Neuronal stem cell (in vitro differentiated cells): ENCODE measurements around the gene PPARGC1A.

ENCODE experiments used
- DNase-seq: peaks from one replicate; pipeline ENCODE4 v3.0.0-alpha.2; 2013; ENCODE audit warnings: low spot score
- H2AFZ ChIP-seq: one replicate; pipeline ENCODE4 v1.6.1; 2013; ENCODE audit warnings: mild to moderate bottlenecking, low read length, inconsistent platforms
- H2AK5ac ChIP-seq: 2 replicates; pipeline ENCODE4 v1.6.1; 2013; ENCODE audit warnings: low read depth, mild to moderate bottlenecking, inconsistent platforms, low read length, moderate library complexity, mixed read lengths
- H2BK120ac ChIP-seq: 2 replicates; pipeline ENCODE4 v1.6.1; 2013; ENCODE audit warnings: low read depth, mild to moderate bottlenecking, inconsistent platforms, low read length, moderate library complexity, mixed read lengths
- H2BK12ac ChIP-seq: one replicate; pipeline ENCODE4 v1.6.1; 2013; ENCODE audit warnings: low read length, inconsistent platforms
- H2BK15ac ChIP-seq: 2 replicates; pipeline ENCODE4 v1.6.1; 2013; ENCODE audit warnings: mild to moderate bottlenecking, low read length, inconsistent platforms, mixed read lengths
- H2BK5ac ChIP-seq: one replicate; pipeline ENCODE4 v1.6.1; 2013; ENCODE audit warnings: inconsistent platforms, mild to moderate bottlenecking, low read length, moderate library complexity
- H3K14ac ChIP-seq: one replicate; pipeline ENCODE4 v1.6.1; 2013; ENCODE audit warnings: low read length, inconsistent platforms
- H3K18ac ChIP-seq: 2 replicates; pipeline ENCODE4 v1.6.1; 2013; ENCODE audit warnings: low read length, inconsistent platforms
- H3K23ac ChIP-seq: 2 replicates; pipeline ENCODE4 v1.6.1; 2013; ENCODE audit warnings: low read depth, mild to moderate bottlenecking, mixed read lengths, low read length, inconsistent platforms; ENCODE audit not compliant: poor library complexity
- H3K27ac ChIP-seq: replicated peaks from 3 replicates; pipeline ENCODE4 v1.5.1; 2013; ENCODE audit warnings: low read length, inconsistent platforms
- H3K27me3 ChIP-seq, 3 experiments: 2 replicates each; pipeline ENCODE4 v1.6.1; 2013; ENCODE audit warnings: low read length in 3 of 3, mild to moderate bottlenecking in 2 of 3, inconsistent platforms in 1 of 3, low read depth in 1 of 3, mixed read lengths in 1 of 3, moderate library complexity in 1 of 3; ENCODE audit not compliant: control insufficient read depth in 3 of 3, insufficient read depth in 3 of 3
- H3K36me3 ChIP-seq, 2 donors: replicated peaks in 1 of 2; 2 replicates each; pipeline ENCODE4 v1.6.1; 2013; ENCODE audit warnings: low read length in 2 of 2; ENCODE audit not compliant: control insufficient read depth in 2 of 2, insufficient read depth in 2 of 2
- H3K4ac ChIP-seq: 2 replicates; pipeline ENCODE4 v1.6.1; 2013; ENCODE audit warnings: inconsistent platforms, mild to moderate bottlenecking, low read length, moderate library complexity
- H3K4me1 ChIP-seq, 2 donors: 1 replicate in 1 of 2; 2 replicates in 1 of 2; pipeline ENCODE4 v1.6.1; 2013; ENCODE audit warnings: low read length in 2 of 2, low read depth in 1 of 2; ENCODE audit not compliant: control insufficient read depth in 2 of 2, insufficient read depth in 1 of 2
- H3K4me2 ChIP-seq: one replicate; pipeline ENCODE4 v1.6.1; 2013; ENCODE audit warnings: mild to moderate bottlenecking, low read length, inconsistent platforms; ENCODE audit not compliant: insufficient read depth, poor library complexity, severe bottlenecking
- H3K4me3 ChIP-seq, 2 donors: 2 replicates each; pipeline ENCODE4 v1.5.1; 2013; ENCODE audit warnings: low read length in 2 of 2, mild to moderate bottlenecking in 2 of 2, inconsistent platforms in 1 of 2, moderate library complexity in 1 of 2
- H3K79me1 ChIP-seq: one replicate; pipeline ENCODE4 v1.6.1; 2013; ENCODE audit warnings: low read depth, mild to moderate bottlenecking, inconsistent platforms, low read length, moderate library complexity
- H3K9ac ChIP-seq: one replicate; pipeline ENCODE4 v1.6.1; 2013; ENCODE audit warnings: mild to moderate bottlenecking, low read depth, low read length, inconsistent platforms; ENCODE audit not compliant: poor library complexity
- H3K9me3 ChIP-seq, 2 donors: replicated peaks in 1 of 2; 2 replicates each; pipeline versions ENCODE3 to v1.6.1; 2013; ENCODE audit warnings: low read length in 2 of 2, mild to moderate bottlenecking in 2 of 2, inconsistent platforms in 1 of 2, low read depth in 1 of 2, mixed read lengths in 1 of 2, moderate library complexity in 1 of 2; ENCODE audit not compliant: control insufficient read depth in 2 of 2, insufficient read depth in 1 of 2
- H4K8ac ChIP-seq: one replicate; pipeline ENCODE4 v1.6.1; 2013; ENCODE audit warnings: low read depth, mild to moderate bottlenecking, inconsistent platforms, low read length, moderate library complexity
- H4K91ac ChIP-seq: one replicate; pipeline ENCODE4 v1.6.1; 2013; ENCODE audit warnings: low read length, low read depth, mild to moderate bottlenecking, inconsistent platforms; ENCODE audit not compliant: poor library complexity
- WGBS, 2 donors: extraction: QIAGEN DNeasy Blood & Tissue Kit; methylation state at CpG; one replicate each; pipeline ENCODE4 v1.1.7; 2013; ENCODE audit warnings: missing lambda C conversion rate in 2 of 2, mixed read lengths in 1 of 2; ENCODE audit not compliant: insufficient read length in 2 of 2, insufficient replicate concordance in 1 of 2; ENCODE audit errors: extremely low coverage in 2 of 2; 5-methylcytosine and 5-hydroxymethylcytosine counted together

Gene PPARGC1A

GRCh38 chr4:23903859-23904438 lies 14.1 kb upstream of the PPARGC1A start:
- H3K14ac ChIP-seq: no peak overlapping the region
- no peaks in the 10 kb centered on the region for H3K27me3 ChIP-seq
- no peak overlapping the region for H3K9ac ChIP-seq
- no peak overlapping the region for H2AK5ac ChIP-seq
- H3K4me1 ChIP-seq: peaks cover 0 to 2% of the 10 kb centered on the region in 2 donors
- H2BK12ac ChIP-seq: no peak overlapping the region
- H3K79me1 ChIP-seq: no peaks in the 10 kb centered on the region
- H2BK5ac ChIP-seq: no peak overlapping the region
- no peak overlapping the region for H3K4me2 ChIP-seq
- no peak overlapping the region for H2BK15ac ChIP-seq
- H3K9me3 ChIP-seq: no peaks in the 10 kb centered on the region
- H3K36me3 ChIP-seq: no peaks in the 10 kb centered on the region
- no peak overlapping the region for H3K4me3 ChIP-seq
- H3K27ac ChIP-seq: no peak overlapping the region
- H3K18ac ChIP-seq: no peak overlapping the region
- DNase-seq: no peak
- H4K8ac ChIP-seq: no peak overlapping the region
- H4K91ac ChIP-seq: no peak overlapping the region
- H3K4ac ChIP-seq: no peak overlapping the region
- no peak overlapping the region for H2BK120ac ChIP-seq
- no peak overlapping the region for H3K23ac ChIP-seq
- WGBS, 2 donors: no CpG with 5 or more reads among the region's 7 CpGs
- H2AFZ ChIP-seq: peak overlapping the region; percentile 50

- Histone ChIP-seq H3K9me3 (no peaks in the 10 kb centered on the region), H3K27me3 (no peaks in the 10 kb centered on the region), H2BK120ac (no peak overlapping the region), H3K14ac (no peak overlapping the region), H3K18ac (no peak overlapping the region), H3K36me3 (no peaks in the 10 kb centered on the region), H4K8ac (no peak overlapping the region), H4K91ac (no peak overlapping the region), H2BK12ac (no peak overlapping the region), H3K4ac (no peak overlapping the region), H2BK5ac (no peak overlapping the region), H3K23ac (no peak overlapping the region), H3K27ac (no peak overlapping the region), H3K4me1 (peaks cover 0 to 2% of the 10 kb centered on the region in 2 donors), H3K4me3 (no peak overlapping the region), H3K79me1 (no peaks in the 10 kb centered on the region), H2AK5ac (no peak overlapping the region), H2BK15ac (no peak overlapping the region), H3K4me2 (no peak overlapping the region), H2AFZ (no peak overlapping the region), H3K9ac (no peak overlapping the region)
- no CpG with 5 or more reads among the region's 4 CpGs for WGBS, 2 donors
- no peak for DNase-seq
Observed at GRCh38 chr4:23902222-23902804, 12.5 kb upstream of the PPARGC1A start.

- Histone ChIP-seq H2BK120ac (no peak overlapping the region), H2BK12ac (no peak overlapping the region), H2AFZ (no peak overlapping the region), H2BK5ac (no peak overlapping the region), H3K23ac (no peak overlapping the region), H3K4me1 (peaks cover 0 to 2% of the 10 kb centered on the region in 2 donors), H4K91ac (no peak overlapping the region), H4K8ac (no peak overlapping the region), H3K4me3 (no peak overlapping the region), H2AK5ac (no peak overlapping the region), H3K79me1 (no peaks in the 10 kb centered on the region), H3K36me3 (no peaks in the 10 kb centered on the region), H3K27me3 (no peaks in the 10 kb centered on the region), H3K9ac (no peak overlapping the region), H3K4me2 (no peak overlapping the region), H2BK15ac (no peak overlapping the region), H3K27ac (no peak overlapping the region), H3K18ac (no peak overlapping the region), H3K9me3 (no peaks in the 10 kb centered on the region), H3K4ac (no peak overlapping the region), H3K14ac (no peak overlapping the region)
- no peak for DNase-seq
- WGBS, 2 donors: no CpG with 5 or more reads among the region's 6 CpGs
Observed at GRCh38 chr4:23900636-23901035, 10.8 kb upstream of the PPARGC1A start.

GRCh38 chr4:23899565-23899964 lies 9.7 kb upstream of the PPARGC1A start:
- H2BK15ac ChIP-seq: no peak overlapping the region
- H3K79me1 ChIP-seq: no peaks in the 10 kb centered on the region
- no peak overlapping the region for H2AK5ac ChIP-seq
- H3K14ac ChIP-seq: no peak overlapping the region
- no peak overlapping the region for H4K91ac ChIP-seq
- H2BK120ac ChIP-seq: no peak overlapping the region
- no peaks in the 10 kb centered on the region for H3K36me3 ChIP-seq
- H3K4ac ChIP-seq: no peak overlapping the region
- no CpG with 5 or more reads among the region's 4 CpGs for WGBS, 2 donors
- H2BK5ac ChIP-seq: no peak overlapping the region
- H3K9ac ChIP-seq: no peak overlapping the region
- H2BK12ac ChIP-seq: no peak overlapping the region
- no peak overlapping the region for H3K4me3 ChIP-seq
- H2AFZ ChIP-seq: no peak overlapping the region
- no peak overlapping the region for H3K27ac ChIP-seq
- no peak for DNase-seq
- H3K4me1 ChIP-seq: no peaks in the 10 kb centered on the region
- no peaks in the 10 kb centered on the region for H3K27me3 ChIP-seq
- H3K18ac ChIP-seq: no peak overlapping the region
- no peak overlapping the region for H4K8ac ChIP-seq
- no peak overlapping the region for H3K23ac ChIP-seq
- H3K9me3 ChIP-seq: no peaks in the 10 kb centered on the region
- H3K4me2 ChIP-seq: no peak overlapping the region
